Testis (tissue), 2 donors: ENCODE results near the gene HS6ST3.

Experiments used
- CTCF ChIP-seq, 3 experiments: fragments of 450-650 bp in 2 of 3; fragments of 200-600 bp in 1 of 3; sonication (generic) in 1 of 3; IDR thresholded peaks; one replicate each; pipeline ENCODE4 v1.5.1; 2016 to 2019; ENCODE audit warnings: antibody characterized with exemption in 3 of 3, mild to moderate bottlenecking in 2 of 3, moderate library complexity in 1 of 3
- POLR2A ChIP-seq: fragments of 450-650 bp; IDR thresholded peaks from one replicate; pipeline ENCODE4 v1.6.1; 2017; ENCODE audit warnings: antibody characterized with exemption, mild to moderate bottlenecking, moderate library complexity

- TF ChIP-seq CTCF (IDR thresholded peaks at IDR 0.05) (no peak), POLR2A (no peak)
Measured at GRCh38 chr13:96835546-96835945, 745.6 kb downstream of the HS6ST3 start.
